NCI-H460 (cell line): ENCODE data around the gene TPM1. TPM values are rescaled to one million over a fixed set of nuclear protein-coding genes. Genes with fewer than 3 reads are reported as not detected.

ENCODE experiments used
- DNase-seq: peaks from one replicate; pipeline ENCODE4 v3.0.0-alpha.2; 2016; ENCODE audit warnings: low read depth; ENCODE audit errors: extremely low read depth
- total RNA-seq: library from RNA; depleted of rRNA; stranded (reverse); fragments of >200 nt; shearing (Covaris generic); gene quantifications from 2 replicates; pipeline ENCODE4 v1.2.3, GENCODE V29; 2014

TPM1 gene
- total RNA-seq, 1 experiment from 2014 or later = 36.6 TPM

GRCh38 chr15:63052961-63053698, 10.6 kb downstream of the TPM1 start:
- DNase-seq = peak; percentile 2

- DNase-seq = no peak
Observed at GRCh38 chr15:63054281-63054683, 11.7 kb downstream of the TPM1 start.

- no peak for DNase-seq
Observed at GRCh38 chr15:63054985-63055384, 12.4 kb downstream of the TPM1 start.

- no peak for DNase-seq
Observed at GRCh38 chr15:63056829-63057228, 14.3 kb downstream of the TPM1 start.

- no peak for DNase-seq
Observed at GRCh38 chr15:63057468-63058345, 15.2 kb downstream of the TPM1 start.

- no peak for DNase-seq
Observed at GRCh38 chr15:63059075-63059474, 16.5 kb downstream of the TPM1 start.

GRCh38 chr15:63059573-63060216, 17.1 kb downstream of the TPM1 start:
- no peak for DNase-seq

- DNase-seq = no peak
Observed at GRCh38 chr15:63060699-63061098, 18.2 kb downstream of the TPM1 start.

- no peak for DNase-seq
Observed at GRCh38 chr15:63061975-63062374, 19.4 kb downstream of the TPM1 start.

GRCh38 chr15:63063164-63063756, 20.7 kb downstream of the TPM1 start:
- DNase-seq = no peak

GRCh38 chr15:63063877-63064409, 21.4 kb downstream of the TPM1 start:
- DNase-seq = no peak

GRCh38 chr15:63065262-63066221, 23.0 kb downstream of the TPM1 start:
- DNase-seq = no peak

- no peak for DNase-seq
Observed at GRCh38 chr15:63066272-63066671, 23.7 kb downstream of the TPM1 start.

- no peak for DNase-seq
Observed at GRCh38 chr15:63067306-63067705, 24.8 kb downstream of the TPM1 start.

- no peak for DNase-seq
Observed at GRCh38 chr15:63067976-63068743, 25.6 kb downstream of the TPM1 start.

- no peak for DNase-seq
Observed at GRCh38 chr15:63069616-63070090, 27.1 kb downstream of the TPM1 start.

GRCh38 chr15:63070681-63071129, 28.2 kb downstream of the TPM1 start:
- DNase-seq = no peak

- no peak for DNase-seq
Observed at GRCh38 chr15:63071288-63071909, 28.9 kb downstream of the TPM1 start.
